AG20443 (cell line): ENCODE measurements around the gene PLXNA2.

Experiments
- DNase-seq: peaks from one replicate; pipeline ENCODE4 v3.0.0; 2012; ENCODE audit warnings: low spot score, mixed read lengths

Gene PLXNA2

DNA sequence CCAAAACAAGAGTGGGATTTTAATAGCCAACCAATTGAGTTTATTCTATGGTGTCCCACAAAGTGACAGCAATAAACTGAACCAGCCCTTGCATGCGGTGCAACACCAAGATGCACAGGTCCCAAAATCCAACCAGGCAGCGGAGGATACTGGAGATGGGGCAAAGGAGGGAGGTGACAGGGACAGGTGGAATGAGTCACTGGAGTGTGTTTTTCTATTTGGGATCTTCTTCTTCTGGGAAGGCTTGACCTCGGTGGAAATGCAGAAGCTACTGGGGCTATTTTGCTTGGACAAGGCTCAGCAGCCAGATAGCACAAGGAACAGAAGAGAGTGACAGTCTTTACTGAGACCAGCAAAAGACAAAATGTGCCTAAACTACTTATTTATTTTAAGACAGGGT lies 97.5 kb downstream of the PLXNA2 start:
- DNase-seq = no peak

DNA sequence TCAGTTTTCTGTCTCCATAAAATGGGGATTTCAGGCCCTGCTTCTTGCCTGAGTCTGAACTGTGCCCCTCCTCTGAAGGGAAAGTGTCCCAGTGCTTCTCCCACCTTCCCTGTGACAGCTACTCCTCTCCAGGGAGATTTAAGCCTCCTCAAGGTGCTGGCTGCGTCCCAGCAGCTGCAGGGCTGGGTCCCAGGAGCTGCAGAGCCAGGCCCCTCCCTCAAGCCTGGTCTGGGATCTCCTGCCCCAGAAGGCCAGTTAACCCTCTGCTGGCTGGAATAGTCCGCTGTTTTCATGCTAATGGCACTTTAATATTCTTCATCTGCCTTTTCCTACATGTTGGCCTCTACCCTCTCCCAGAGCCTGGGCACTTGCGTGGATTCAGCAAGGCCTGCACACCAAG lies 99.0 kb downstream of the PLXNA2 start:
- DNase-seq = no peak

DNA sequence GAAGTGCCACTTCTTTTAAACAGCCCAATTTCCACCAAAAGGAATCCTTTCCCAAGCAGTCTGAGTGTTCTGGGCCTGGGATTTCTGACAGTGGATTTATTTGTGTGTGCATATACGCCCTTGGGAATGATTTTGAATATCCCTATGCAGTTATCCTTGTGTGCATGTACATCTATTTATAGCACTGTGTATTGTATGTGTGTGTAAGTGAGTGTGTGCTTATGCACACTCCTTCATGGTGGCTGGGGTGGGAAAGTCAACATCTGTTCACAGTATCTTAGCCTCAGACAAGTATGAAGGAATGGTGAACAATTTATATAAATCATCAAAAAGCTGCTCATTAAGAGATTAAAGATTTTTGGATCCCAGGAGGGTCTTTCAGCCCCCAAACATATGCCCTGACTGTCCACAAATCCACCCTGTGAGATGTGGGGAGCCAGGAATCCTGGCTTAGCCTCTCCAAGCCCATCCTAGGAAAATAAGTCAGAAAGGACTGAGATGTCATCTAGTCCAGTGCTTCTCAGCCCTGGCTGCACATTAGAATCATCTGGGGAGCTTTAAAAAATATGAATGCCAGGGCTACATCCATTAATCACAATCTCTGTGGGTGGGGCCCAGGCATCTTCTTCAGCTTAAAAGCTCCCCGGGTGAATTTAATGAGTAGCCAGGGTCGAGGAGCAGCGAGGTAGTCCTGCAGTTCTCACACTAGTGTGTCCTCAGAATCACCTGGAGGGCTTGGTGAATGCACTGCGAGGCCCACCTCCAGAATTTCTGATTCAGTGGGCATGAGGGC lies 101.4 kb downstream of the PLXNA2 start:
- DNase-seq = peak; percentile 37

DNA sequence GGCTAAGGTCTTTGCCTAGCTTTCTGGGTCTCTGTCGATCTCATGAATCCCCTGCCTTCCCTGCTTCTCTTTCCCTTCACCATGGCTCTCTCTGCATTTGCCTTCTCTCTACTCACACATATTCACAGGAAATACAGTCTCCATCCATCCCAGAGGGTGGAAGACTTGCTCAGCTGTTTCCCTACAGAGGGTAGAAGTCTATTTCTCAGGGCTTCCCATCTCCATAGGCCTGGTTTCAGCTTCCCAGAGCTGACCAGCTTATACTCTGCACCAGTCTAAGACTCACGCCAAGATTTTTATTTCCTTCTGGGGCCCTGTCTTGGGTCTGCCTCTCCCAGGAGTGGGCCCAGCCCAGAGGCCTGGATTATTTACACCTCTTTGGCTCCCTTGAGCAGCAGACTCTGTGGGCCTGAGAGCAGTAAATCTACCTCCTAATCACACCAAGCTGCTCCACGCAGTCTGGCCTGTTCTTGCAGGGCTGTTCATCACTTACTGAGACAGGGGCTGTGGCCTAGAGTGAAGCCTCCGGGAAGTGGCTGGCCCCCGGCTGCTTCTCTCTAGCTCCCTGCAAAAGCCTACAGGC lies 102.5 kb downstream of the PLXNA2 start:
- DNase-seq = no peak

DNA sequence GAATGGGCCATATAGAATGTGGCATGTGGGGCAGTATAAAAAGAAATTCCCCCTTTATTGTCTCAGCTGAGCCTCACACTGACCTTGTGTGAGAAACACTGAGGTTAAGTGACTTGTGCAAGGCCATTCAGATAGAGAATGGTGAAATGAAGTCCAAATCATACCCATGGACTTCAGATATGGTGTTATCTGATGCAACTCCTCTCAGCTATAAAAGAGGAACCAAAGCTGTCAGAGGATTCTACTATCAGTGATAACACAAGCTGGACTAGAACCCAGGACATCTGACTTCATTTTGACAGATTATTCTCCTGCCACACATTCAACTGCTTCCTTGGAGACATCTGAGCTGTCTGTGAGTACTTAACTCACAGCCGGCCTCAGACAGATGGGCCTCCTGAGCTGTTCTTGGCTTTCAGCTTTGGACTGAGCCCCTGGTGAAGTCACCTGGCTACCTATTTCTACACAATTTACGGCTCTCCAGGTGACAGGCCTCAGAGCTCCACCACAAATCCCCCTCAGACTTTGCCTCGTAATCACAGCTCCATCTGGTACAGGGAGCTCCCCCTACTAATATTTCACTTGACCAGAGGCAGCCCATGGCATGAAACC lies 104.6 kb downstream of the PLXNA2 start:
- DNase-seq = no peak

DNA sequence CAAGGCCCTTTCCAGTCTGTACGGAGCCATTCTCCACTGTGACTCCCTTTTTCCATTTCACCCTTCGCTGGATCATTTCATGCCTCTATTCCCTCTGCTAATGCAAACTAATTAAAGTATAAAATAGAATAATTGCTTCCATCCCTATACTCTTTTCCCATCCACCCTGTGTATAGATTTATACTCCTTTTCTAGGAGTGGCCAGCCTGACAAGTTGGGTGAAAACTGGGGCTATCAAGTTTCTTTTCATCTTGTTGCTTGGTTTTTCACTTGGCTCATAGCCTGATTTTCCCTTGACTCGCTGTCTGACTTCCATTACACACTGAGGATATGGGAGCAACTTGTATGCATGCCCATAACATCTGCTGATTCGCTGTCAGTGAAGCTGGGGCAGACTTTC lies 107.0 kb downstream of the PLXNA2 start:
- no peak for DNase-seq

DNA sequence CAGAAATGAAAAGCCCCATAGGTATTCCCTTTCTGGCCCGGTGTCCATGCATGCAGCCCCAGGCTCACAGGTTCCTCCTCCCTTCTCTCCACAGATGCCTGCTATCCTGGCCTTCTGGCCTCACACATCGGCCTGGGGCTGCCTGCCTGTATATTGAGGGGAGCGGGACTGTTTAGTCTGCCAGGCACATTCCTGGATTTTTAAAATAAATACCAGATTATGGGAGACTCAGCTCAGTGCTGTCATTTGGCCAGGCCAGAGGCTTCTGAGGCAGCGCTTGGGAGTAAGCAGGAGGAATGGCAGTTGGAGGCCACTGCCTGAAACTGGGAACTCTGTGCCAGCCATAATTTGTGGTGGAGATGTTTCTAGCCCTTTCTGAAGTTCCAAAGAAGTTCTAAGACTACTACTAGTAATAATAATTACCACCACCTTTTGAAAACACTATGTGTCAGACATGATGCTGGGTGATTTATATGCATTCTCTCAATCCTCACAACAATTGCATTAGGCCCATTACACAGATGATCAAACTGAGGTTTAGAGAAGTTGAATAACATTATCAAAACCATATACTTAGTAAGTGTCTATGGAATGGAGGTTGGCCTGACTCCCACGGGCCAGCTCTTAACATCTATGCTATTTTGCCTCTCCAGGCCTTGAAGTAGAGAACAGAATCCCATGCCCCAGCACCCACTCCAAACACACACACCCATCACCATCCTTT lies 107.6 kb downstream of the PLXNA2 start:
- DNase-seq = no peak

DNA sequence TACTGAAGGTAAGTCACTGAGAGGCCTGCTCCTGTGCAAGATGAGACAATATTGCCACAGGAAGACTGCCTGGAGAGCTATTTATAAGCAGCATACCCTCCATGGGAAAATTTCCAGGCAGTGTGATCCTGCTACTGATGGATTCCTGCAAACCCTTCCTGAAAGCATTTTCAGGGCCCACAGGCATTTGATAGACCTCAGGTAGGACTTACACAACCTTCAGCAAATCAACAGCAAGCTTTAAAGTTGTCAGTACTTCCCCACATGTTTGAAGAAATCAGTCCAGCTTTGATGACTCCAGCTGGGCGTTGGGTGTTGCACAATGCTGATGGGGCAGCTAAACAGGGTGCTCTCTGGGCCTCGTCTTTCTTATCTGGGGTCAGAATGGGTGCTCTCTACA lies 108.8 kb downstream of the PLXNA2 start:
- DNase-seq = no peak

DNA sequence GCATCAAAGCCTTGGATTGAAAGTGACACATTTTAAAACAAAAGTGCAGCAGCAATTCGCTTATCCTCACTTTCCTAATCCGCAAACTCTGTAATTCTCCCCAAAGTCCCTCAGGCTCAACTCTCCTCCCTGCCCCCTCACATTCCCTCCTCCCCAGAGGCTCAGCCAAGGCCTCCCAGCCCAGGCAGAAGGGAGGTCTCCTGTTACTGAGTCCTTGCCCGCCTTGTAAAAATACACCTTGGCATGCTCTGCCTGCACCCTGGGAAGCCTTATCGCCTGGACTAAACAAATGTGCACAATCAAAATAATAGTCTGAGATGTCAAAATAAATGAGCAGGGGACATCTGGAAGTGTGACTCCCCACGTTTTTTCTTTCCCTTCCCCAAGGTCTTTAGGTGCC lies 109.7 kb downstream of the PLXNA2 start:
- DNase-seq = no peak

DNA sequence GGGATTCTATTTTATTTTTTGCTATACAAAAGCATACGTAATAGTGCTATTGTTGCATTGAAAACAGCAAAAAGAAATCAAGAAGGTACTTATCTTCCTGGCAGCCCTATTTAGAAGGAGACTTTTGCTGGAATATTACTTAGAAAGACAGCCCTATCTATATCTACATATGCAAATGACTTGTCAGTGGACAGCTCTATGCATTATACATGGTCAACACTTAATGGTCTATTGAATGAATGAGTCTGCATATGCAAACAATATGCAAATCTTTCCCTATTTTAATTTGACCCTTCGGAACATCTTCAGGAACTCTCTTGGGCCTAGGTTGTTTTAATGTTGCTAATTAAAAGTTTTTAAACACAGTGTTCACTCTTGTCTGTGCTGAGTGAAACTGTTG lies 110.8 kb downstream of the PLXNA2 start:
- DNase-seq = no peak

DNA sequence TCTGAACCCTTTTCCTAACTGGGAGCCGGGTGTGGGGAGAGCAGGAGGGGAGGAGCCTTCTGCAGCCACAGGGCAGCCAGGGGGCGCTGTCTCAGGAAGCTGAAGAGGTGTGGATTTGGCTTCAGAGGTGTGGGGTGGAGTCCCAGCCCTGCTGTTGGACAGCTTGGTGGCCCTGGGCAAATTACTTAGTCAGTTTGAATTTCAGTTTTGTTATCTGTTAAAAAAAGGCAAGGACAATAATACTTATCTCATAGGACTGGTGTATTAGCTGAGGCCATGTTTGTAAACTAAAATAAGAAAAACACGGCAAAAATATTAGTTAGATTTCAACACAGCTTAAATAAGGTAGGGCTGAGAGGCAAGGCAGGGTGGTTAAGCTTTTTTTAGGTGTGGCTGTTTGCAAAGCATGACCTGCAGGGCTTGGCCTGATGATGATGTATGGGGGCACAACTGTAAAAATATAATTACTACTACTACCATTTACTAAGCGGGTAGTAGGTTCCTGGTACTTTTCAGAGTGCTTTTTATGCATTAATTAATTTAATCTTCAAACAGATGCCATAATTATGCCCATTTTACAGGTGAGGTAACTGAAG lies 111.8 kb downstream of the PLXNA2 start:
- peak; percentile 92 for DNase-seq

DNA sequence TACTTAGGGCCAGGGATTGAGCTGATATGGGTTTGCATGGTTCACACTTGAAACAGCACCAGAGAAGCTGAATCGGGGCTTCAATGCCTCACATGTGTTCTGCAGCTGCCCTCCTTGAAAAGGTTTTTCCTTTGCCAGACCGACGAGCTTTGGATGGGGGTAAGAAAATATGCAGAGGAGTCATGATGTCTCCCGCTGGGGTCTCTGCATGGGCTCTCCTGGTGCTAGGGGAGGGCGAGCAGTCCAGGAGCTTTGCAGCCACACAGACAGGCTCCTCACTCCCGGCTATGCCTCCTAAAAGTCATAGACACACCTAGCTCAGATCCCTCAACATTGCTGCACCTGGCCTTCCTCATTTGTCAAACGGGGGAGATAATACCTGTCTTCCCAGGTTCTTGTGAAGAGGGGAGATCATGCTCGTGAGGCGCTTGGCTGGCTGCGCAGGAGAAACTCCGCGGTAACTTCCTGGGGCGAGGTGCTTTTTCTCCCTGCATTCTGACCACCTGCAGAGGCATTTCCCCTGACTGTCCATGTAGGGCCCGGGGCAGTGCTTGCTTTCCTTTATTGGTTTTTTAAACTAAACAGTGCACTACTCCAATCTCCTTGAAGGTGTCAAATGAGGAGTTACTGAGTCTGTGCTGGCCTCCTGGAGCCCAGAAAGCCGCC lies 112.4 kb downstream of the PLXNA2 start:
- DNase-seq = no peak

DNA sequence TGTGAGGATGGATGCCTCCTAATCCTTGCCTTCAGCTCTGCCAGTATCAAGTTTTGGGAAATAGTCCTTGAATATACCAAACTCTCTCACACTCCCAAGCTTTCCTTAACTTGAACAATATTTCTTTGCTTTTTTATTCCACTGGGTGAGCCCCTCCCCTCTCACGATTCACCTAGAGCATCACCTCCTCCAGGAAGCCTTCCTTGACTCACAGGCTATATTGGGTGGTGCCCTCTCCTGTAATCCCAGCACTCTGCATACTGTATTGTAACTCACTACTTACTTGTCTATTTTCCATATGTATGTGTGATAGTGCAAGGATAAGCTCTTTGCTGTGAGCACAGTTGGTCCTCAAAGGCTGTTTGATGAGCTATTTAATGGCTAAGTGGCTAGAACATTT lies 114.7 kb downstream of the PLXNA2 start:
- no peak for DNase-seq

DNA sequence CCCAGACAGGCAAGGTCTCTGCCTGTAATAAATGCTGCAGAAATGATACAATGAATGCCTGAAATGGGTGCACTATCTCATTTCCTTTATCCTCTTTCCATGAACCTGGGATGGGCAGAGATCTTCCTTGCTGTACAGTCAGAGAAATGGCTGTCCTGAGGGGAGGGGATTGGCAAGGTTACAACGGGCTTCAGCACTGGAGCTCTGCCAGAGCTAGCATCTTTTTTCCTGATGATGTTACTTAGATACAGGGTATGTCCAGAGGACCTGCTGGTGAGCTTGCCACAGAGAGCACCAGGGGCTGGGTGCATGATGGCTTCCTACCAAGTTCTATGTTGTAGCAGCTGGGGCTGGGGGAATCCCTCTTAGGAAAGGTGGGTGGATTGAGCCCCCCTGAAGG lies 115.1 kb downstream of the PLXNA2 start:
- no peak for DNase-seq

DNA sequence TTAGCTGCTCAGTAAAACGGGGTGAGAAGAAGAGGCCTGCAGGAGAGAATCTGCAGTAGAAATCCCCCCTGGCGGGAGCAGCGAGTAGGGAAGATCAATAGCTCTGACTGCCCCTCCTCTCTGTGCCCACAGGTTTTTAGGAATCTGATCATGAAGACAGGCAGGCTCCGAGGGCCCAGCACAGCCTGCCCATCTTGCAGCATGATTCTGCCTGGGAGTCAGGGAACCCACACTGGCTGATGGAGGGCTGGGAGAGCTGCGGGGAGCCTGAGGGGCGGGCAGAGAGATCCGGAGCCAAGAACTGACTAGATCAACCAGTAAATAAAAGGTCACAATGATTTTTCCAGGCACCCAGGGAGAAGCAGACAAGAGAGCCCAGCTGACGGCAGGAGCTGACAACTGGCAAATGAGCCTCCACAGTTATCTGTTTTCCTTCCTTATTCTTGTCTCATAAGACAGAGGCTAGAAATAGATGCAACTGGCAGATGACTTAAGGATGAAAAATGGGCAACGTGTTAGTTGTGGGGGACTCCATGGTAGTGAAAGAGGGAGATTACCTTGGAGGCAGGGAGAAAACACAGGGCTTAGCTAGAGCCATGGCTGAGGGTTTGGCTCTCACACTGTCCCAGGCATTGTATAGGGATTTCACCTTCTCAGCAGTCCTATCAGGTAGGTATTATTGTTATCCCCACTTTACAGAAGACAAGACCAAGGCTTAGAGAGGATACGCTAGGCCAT lies 116.2 kb downstream of the PLXNA2 start:
- no peak for DNase-seq

DNA sequence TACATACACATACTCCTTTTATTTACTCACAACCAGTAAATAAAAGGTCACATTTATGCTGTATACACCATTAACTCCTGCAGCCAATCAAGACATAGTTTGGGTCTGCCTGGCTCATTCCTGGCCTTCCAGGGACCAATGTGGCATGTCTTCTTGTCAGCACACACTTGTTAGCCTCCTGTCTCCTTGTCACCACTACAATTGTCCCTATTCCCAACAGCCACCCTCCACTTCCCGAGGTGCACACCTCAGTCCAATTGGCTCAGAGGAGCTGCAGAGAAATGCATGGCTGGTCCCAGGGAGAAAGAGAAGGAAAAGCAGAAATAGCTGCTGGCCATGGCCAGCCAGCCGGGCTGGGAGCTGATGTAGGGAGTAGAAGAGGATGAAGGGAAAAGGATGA lies 116.9 kb downstream of the PLXNA2 start:
- no peak for DNase-seq

DNA sequence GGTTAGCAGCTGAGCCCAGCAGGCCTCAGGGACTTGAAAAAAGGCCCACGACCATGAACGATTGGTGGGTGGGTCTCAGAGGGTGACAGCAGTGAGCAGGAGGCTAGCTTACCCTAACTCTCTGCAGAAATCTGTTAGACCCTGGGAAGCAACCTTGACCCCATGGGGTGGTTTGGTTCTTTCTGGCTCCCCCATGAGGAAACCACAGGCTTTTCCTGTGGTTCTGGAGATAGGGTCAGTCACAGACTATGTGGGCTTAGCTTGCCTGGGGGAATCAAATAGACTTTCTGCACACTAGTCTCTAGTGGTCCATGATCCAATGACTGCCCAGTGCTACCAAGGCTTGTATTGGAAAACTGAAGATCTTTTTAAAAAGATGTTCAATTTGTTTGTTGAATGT lies 118.1 kb downstream of the PLXNA2 start:
- no peak for DNase-seq

DNA sequence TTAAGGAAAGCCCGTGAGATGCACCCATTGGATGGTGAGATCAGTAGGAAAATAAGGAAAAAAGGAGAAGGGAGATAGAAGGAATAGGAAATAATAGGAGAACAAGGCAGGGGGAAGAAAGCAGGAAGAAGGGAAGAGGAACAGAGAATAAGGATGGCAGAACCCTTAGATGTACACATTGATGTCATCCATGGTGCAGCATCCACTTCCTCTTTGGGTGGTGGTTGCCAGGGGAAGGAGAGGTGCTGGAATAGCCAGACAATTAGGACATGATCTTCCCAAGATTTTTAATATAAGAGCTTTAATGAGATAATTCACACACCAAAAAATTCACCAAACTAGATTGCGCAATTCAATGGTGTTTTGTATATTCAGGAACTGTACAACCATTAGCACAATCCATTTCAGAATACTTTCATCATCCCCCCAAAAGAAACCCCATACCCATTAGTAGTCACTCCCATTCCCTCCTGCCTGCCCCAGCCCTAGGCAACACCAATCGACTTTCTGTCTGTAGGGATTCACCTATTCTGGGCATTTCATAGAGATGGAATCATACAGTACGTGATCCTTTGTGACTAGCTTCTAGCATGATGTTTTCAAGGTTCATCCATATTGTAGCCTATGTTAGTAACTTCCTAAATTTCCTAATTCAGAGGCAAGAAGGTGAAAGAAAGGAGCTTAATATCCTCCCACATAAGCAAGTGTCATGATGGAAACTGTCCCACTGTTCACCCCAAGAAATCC lies 121.4 kb downstream of the PLXNA2 start:
- DNase-seq = no peak

DNA sequence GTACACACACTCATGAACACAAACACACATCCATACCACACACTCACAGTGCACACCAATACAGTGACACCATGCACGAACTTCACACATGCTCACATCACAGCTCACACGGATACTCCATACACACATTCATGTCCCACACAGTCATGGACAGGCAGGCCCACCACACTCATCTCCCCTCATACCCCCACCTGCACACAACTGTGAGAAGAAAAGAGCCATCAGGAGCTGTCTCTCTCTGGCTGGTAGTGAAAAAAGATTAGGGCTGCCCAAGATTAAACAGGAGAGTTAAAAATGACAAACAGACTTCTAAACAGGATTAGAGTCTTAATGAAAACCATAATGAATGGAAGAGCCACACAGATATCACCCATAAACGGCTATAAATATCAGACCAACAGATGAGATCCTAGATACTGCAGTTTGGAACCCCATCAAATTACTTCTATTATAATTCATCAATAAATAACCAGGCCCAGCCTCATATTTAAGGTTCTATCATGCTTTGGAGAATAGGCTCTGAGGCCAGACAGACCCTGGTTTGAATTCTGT lies 122.3 kb downstream of the PLXNA2 start:
- DNase-seq = no peak

DNA sequence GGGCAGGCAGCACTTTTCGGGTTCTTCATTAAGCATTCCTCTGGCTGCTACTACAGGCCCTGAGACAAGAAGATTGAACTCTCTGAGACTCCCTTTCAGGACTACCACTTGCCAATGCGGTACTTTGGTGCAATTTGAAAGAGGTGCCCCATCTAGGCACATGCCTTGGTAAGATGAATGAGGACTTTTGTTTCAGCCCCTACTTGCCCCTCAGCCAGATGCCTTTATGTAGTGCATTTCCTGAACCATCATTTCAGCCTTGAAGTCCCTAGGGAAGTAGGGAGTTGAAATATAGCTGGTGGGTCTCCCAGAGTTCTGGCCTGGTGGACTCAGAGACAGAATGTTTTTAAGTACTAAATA lies 123.8 kb downstream of the PLXNA2 start:
- DNase-seq = no peak
